NCI-H748 (cell line): Measurements from ENCODE around the gene PINK1.
"Not testable (repeated sequence)": the region's sequence is repeated elsewhere in the genome, so short reads cannot be mapped to it uniquely, and the experiment has no call there.

Experiments
- DNase-seq: peaks from one replicate; lab custom pipeline; 2025; ENCODE audit not compliant: unreplicated experiment; lab: John Stamatoyannopoulos, UW

PINK1 gene

GRCh38 chr1:20633190-20634064 is at the start of gene PINK1:
TSS of gene PINK1 (plus strand) at chr1:20633458. CDS start at chr1:20633549, 91 bp downstream.
- peak; percentile 80 for DNase-seq

- DNase-seq, result peak; percentile 8
Observed at GRCh38 chr1:20584890-20585289, 48.4 kb upstream of the PINK1 start.

DNA sequence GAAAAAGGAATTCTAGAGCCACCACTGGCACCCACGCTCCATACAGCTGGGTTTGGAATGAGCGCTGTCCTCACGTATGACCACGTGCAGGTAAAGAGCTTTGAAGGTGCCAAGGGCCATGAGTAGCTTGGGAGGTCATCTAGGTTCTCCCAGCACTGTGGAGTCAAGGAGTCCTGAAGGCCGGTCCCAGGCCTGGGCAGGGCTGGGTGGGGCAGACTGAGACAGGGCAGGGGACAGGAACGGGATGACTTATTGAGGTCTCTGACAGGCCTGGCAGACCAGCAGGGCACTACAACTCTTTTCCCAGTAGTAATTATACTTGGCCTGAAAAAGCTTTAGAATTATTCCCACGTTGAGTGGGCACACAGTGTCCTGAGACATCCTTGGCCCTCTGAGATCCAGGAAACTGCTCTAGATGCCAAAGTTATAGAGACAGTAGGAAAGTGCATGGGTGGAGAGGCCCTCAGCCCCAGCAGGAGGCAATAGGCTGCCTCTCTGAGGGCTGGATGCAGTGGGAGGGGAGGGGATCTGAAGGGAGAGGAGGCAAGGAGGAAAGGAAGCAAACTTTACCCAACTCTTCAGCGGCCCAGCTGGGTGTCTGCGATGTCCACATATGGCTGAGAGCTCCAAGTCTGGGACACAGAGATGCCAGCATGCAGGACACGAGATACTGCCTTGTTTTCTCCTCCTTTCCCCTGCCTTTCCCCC is 46.2 kb upstream of the PINK1 start:
- DNase-seq, result no peak

DNA sequence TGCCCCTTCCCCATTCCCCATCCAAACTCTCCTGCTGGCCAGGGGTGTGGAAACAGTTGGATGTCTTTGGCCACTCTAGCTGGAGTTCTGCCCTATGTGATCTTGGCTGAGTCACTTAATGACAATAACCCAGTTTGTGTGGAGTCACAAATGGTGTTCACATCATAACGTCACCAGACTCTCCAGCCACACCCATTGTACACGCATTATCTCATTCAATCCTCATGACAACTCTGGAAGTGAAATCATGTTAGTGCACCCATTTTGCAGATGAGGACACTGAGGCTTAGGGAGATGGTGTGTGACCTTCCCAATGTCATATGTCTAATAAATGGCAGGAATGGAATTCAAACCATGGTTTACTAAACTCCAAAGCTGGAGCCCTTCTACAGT is 45.6 kb upstream of the PINK1 start:
- no peak for DNase-seq

- DNase-seq, result peak; percentile 29
Observed at GRCh38 chr1:20588634-20589225, 44.5 kb upstream of the PINK1 start, which contains the start of gene CDA. TSS of gene CDA (plus strand) at chr1:20589097. CDS start at chr1:20589130, 33 bp downstream.

DNA sequence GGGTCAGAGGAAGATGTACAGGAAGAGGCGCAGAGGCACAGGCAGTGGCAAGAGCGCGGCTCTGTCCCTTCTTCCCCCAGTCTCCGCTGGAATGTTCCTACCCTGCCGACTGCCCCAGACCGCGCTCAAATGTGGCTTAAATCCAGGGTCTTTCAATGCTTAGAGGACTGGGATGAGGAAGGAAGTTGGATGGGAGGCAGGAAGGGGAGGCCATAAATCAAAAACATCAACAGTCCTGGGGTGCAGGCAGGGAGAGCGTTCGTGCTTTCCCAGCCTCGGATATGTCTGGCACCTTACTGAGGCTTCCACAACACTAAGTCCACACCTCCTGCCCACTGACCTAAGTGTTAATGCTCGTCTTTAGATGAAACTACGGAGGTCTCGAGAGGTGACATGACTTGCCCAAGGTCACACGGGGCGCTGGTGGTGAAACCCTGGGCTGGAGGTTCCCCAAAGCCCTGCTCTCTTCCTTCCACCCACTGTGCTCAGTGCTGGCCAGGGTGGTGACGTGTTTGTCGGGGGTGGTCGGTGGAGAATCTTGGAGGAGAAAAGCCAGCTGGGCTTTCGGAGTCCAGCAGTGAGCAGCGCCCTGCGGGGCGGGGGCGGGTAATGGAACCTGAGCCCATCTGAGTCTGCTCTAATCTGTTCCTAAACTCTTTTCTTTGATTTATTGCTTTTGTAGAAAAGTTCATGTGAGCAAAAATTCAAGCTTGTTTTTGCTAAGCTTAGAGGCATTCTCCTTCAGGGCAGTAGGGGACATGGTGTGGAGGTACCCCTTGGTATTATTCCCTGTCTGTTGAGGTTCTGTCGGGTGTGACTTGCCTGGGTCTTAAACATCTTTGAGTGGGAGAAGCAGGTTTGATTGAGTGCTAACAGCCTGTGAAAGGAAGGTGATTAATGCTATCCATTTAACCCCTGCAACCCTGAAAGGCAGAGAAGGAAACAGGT is 43.7 kb upstream of the PINK1 start:
- no peak for DNase-seq

GRCh38 chr1:20590306-20590777 is 42.9 kb upstream of the PINK1 start:
- no peak for DNase-seq

GRCh38 chr1:20593756-20594155 is 39.5 kb upstream of the PINK1 start:
- DNase-seq, result no peak

DNA sequence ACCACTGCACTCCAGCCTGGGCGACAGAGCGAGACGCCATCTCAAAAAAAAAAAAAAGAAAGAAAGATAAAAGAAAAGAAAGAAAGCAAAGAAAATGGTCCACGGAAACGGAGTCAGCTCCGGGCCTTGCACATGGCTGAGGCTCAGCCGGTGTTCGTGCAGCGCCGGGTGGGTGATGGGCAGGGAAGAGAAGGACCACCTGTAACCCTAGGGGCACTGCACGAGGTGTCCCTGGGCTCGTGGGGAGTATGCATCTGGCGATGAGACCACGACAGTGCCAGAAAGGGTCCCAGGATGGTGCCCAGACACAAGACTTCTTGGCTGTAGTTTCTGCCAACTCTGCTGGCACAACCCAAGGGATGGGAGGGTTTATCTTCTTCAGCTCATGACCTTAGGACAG is 38.5 kb upstream of the PINK1 start:
- no peak for DNase-seq

GRCh38 chr1:20596106-20596505 is 37.2 kb upstream of the PINK1 start:
- DNase-seq, result no peak

DNA sequence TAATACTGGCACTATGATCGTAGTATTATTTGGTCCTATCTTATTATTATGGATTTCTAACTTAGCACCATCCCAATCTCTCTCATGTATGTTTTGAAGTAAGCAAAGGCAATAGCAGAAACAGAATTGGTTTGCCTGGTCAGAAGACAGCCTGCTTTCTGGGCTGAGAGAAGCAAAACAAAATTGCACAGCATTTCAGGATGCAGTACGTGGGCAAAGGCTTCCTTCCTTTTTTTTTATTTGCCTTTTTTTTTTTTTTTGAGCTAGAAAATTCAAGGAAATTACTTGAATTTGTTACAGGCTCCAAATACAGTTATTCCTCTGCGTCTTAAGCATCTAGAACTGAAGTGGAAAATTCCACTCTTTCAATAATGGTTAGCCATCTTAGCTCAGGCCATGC is 35.6 kb upstream of the PINK1 start:
- DNase-seq, result no peak

DNA sequence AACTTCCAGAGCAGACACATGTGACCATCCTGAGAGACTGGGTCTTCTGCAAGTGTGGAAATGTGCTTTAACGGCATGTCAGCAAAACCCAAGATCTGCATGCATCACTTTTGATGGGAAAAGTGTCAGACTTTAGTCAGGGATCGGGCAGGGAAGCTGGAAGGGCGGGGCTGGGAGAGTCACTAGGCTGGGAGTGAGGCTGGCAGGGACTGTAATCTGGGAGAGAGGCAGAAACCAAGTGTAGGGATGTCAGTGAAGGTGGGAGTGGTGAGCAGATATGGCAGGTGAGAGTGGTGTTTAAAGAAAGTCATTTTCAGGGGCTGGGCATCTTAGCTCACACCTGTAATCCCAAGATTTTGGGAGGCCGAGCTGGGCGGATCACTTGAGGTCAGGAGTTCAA is 33.1 kb upstream of the PINK1 start:
- DNase-seq, result no peak

DNA sequence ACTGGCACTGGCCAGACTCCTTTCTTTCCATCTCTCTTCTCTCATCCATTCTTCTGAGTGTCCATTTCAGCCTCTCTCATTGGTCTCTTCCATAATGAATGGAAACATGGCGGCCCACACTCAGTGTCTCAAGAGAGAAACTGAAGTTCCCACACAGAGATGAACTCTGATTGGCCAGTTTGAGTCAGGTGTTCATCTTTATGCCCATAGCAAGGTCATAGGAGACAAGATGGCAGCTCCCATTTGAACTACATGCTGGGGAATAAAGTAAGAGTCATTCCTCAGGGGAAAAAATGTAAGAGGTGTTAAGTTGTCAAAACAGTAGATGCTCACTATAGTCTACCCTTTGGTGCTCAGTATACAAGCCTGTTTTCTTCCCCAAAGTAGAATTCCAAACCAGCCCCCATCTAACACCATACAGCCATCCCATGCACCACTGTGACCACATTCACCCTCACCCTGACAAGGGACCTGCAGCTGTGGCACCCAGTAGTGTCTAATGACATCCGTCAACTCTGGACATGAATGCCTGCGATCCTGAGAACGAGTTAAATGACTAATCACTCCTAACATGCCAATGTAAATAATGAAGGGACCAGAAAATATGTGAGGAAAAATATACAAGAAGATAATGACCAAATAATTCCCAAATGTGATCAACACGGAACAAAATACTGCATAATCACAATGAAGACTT is 32.0 kb upstream of the PINK1 start:
- DNase-seq, result no peak

- no peak for DNase-seq
Observed at GRCh38 chr1:20602851-20603450, 30.3 kb upstream of the PINK1 start.

DNA sequence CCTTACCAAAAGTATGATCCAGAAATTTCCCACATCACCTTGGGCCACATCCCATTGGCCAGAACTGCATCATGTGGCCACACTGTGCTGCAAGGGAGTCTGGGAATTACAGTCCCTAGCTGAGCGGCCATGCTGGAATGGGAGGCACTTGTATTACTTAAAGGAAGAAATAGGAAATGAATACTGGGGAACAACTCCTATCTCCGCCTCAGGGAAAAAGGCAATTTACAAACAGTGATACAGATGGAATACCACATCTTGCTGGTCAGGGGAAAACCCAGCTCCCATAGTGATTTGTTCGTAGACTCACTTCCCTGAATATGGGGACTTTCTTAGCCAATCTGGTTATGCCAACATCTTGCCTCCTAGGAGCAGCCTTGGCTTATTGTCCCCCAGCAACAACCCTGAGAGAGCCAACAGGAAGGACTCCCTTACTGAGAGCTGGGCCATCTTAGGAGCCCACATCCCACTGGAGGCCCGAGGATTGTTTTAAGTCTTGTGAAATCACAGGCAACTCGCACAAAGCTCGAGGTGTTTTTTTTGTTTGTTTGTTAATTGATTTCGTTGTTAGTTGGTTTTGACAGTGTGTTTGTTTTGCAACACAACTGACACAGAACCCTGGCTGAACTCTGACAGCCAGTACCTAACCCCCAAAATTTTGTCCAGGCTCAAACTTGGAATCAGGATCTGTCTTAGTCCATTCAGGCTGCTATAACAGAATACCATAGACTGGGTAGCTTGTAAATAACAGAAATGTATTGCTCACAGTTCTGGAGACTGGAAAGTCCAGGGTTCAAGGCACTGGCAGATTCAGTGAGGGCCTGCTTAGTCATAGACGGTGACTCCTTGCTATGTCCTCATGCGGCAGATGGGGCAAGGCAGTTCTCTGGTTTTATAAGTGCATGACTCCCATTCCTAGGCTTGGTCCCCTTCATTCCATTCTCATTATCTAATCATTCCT is 29.5 kb upstream of the PINK1 start:
- DNase-seq, result no peak

DNA sequence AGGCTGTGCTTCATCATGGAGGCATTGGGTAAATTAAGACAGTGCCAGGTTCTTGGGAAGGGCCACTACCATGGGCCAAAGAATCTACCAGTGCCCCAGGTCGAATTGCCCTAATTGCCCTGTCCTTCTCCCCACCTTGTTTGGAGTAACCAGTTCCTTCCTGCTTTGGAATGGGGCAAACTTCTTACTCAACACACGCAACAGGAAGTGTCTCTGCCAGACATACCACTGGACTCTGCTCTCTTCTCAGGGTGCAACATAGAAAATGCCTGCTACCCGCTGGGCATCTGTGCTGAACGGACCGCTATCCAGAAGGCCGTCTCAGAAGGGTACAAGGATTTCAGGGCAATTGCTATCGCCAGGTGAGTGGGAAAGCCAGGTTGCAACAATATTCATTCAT is 28.6 kb upstream of the PINK1 start:
- no peak for DNase-seq

DNA sequence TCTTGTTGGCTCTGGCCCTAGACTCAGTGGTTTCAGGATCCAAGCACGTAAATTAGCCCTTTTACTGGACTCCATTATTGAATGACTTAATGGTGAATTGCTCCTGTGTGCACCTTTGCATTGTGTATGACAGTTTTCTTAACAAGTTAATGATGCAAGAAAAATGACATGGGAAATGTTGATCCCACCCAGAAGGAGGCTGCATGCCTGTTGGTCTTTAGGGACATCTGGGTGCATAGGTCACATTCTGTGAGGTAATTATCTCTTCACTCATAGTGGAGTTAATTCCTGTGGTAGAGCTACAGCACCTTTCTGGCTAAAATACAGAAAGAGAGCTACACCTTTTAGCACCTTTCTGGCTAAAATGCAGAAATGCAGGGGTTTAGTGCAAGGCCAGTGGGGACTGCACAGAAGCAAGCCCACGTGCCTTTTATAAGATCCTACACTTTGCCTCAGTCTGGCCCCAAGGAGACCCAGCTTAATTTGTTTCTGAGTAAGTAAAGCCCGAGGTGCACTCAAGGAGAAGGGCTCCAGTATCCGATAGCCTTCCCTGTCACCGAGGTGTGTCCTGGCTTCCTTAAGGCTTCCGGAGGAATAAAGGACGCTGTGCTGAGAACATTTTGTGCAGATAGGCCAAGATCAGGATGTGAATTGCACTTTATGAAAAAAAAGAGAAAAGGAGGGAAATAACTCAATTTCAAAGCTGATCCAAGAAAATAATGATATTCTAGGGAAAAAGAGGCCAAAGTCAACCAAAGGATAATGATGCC is 26.3 kb upstream of the PINK1 start:
- not testable (repeated sequence) for DNase-seq

GRCh38 chr1:20609541-20609940 is 23.7 kb upstream of the PINK1 start:
- DNase-seq, result no peak
